GM12875 (cell line): ENCODE data around the gene NCL.
"Not testable (repeated sequence)": the region's sequence is repeated elsewhere in the genome, so short reads cannot be mapped to it uniquely, and the experiment has no call there.

Experiments
- H3K4me3 ChIP-seq: one replicate; pipeline ENCODE4 v1.5.1; 2011; ENCODE audit warnings: low read depth, low read length, control low read depth
- TF ChIP-seq, protein P1 (sequence below): IDR thresholded peaks from 2 replicates; pipeline ENCODE4 v1.5.1; 2011; ENCODE audit warnings: low read depth, mild to moderate bottlenecking, control low read depth, inconsistent platforms, low read length, moderate library complexity, borderline replicate concordance; ENCODE audit not compliant: insufficient read depth

NCL gene

DNA sequence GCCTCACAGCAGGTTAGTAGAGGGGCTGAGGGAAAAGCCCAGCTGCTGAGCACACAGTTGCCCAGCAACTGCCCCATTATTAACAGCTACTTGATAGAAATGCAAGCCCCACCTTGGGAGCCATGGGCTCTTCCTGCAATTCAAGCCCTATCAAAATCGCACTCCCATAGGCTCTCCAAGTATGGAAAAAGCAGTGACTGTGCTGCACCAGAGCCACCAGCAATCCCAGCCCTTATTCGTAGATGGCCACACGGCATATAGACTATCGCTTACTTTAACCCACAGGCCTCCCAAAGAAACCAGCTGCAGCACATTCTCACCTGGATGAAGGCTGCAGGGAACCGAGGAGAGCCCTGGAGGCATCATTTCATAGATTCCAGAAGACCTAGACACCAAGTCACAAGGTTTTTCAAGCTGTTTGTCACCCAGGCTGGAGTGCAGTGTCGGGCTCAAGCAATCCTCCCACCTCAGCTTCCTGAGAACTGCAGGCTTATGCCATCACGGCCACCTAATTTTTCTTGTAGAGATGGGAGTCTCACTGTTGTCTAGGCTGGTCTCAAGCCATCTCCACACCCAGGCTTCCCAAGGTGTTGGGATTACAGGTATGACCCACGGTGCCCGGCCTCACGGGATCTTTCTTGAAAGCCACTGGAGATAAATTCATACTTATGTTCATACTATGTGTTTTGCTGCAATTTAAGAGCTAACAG lies 11.3 kb downstream of the NCL start:
- TF ChIP-seq, protein P1, sequence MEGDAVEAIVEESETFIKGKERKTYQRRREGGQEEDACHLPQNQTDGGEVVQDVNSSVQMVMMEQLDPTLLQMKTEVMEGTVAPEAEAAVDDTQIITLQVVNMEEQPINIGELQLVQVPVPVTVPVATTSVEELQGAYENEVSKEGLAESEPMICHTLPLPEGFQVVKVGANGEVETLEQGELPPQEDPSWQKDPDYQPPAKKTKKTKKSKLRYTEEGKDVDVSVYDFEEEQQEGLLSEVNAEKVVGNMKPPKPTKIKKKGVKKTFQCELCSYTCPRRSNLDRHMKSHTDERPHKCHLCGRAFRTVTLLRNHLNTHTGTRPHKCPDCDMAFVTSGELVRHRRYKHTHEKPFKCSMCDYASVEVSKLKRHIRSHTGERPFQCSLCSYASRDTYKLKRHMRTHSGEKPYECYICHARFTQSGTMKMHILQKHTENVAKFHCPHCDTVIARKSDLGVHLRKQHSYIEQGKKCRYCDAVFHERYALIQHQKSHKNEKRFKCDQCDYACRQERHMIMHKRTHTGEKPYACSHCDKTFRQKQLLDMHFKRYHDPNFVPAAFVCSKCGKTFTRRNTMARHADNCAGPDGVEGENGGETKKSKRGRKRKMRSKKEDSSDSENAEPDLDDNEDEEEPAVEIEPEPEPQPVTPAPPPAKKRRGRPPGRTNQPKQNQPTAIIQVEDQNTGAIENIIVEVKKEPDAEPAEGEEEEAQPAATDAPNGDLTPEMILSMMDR, result no peak
- H3K4me3 ChIP-seq, result no peak overlapping the region

DNA sequence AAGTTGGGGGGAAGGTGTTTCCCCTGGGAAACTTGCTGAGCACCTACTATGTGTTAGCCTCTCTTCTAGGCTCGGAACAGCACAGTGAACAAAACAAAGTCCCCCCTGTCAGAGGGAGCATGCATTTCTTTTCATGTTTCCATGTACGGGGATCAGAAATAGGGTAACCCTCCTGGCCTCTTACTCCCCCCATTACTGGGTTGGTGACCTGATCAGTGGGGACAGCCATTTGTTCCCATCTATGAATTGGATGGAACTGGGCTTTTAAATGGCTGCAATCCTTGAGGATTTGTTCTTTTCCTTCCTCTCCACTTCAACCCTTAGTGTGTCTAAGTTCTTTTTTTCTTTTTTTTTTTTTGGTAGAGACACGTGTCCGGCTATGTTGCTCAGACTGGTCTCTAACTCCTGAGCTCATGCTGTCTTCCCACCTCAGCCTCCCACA lies 13.7 kb downstream of the NCL start:
- TF ChIP-seq, protein P1, result no peak
- no peak overlapping the region for H3K4me3 ChIP-seq

DNA sequence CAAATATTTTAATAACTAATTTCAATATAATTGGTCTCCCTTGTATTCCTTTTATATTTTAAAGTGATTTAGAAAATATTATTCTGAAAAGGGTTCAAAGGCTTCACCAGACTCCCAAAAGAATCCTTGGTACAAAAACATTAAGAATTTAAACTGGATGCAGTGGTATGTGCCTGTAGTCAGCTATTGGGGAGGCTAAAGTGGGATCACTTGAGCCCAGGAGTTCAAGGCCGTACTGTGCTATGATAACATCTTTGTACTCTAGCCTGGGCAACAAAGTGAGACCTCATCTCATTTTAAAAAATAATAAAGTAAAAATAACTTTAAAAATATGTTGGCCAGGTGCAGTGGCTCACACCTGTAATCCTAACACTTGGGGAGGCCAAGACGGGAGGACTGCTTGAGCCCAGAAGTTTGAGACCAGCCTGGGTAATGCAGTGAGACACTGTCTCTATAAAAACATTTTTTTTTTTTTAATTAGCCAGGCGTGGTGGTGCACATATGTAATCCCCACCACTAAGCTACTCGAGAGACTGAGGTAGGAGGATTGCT lies 14.7 kb downstream of the NCL start:
- TF ChIP-seq, protein P1, result no peak
- H3K4me3 ChIP-seq, result no peak overlapping the region

DNA sequence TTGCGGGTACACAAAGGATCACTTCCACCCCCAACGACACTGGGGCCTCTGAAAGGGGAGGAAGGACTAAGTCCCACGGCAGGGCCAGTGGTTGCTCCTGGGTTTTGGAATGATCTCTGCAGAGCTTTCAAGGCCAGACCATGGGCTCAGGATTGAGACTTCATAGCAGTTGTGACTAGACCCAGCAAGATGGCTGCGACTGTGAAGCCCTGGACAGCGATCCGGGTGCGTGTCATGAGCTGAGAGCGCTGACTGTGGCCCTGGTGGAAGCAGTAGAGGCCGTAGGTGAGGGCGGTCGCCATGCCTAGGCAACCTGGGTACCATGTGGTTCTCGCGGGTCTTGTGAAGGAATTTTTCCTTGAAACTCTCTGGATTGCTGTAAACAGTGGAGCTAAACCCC lies 27.3 kb downstream of the NCL start:
- TF ChIP-seq, protein P1, result no peak
- no peak overlapping the region for H3K4me3 ChIP-seq

DNA sequence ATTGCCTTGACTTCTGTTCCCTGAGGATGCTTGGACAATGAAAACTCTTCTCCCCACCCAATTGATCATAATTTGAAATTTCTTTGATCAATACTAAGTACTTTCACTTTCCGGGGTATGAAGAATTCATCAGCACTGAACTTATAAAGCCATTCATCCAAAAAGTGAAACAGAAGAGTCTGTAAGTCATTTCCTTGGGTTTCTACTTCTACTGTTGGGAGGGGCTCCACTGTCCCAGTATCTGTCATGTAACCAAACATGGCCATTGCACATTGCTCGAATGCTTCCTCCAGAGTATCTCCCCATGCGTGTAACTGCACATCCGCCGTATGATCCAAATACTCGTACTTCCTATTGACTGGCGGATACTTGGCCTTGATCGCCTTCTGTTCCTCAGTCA lies 30.3 kb downstream of the NCL start:
- H3K4me3 ChIP-seq, result no peak overlapping the region
- TF ChIP-seq, protein P1, result no peak

DNA sequence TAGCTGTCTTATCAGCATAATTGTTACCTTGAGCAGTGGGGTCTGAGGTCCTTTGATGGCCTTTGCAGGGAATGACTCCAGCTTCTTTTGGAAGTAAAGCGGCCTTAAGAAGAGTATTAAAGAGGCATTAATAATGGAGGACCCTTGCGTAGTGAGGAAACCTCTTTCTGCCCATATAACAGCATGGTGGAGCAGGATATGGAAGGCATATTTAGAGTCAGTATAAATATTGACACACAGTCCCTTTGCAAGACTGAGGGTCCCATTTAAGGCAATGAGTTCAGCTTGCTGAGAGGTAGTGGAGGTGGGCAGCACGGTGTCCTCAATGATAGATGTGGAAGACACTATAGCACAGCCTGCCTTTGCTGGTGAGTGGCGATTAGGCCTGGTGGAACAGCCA lies 32.7 kb downstream of the NCL start:
- TF ChIP-seq, protein P1, result no peak
- no peak overlapping the region for H3K4me3 ChIP-seq

DNA sequence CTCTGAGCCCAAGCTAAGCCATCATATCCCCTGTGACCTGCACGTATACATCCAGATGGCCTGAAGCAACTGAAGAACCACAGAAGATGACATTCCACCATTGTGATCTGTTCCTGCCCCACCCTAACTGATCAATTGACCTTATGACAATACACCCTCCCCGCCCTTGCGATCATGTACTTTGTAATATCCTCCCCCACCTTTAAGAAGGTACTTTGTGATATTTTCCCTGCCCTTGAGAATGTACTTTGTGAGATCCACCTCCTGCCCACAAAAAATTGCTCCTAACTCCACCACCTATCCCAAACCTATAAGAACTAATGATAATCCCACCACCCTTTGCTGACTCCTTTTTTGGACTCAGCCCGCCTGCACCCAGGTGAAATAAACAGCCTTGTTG lies 33.8 kb downstream of the NCL start:
- H3K4me3 ChIP-seq, result not testable (repeated sequence)
